Caco-2 (cell line): Measurements from ENCODE around the gene ADARB2. TPM values are rescaled to one million over a fixed set of nuclear protein-coding genes. Genes with fewer than 3 reads are reported as not detected.

Experiments used
- BruUV-seq: library from RNA; stranded (reverse); fragments of 400-500 nt; replicated peaks from 2 replicates; lab custom pipeline; 2021; lab: Mats Ljungman, UMichigan
- CTCF ChIA-PET: fragments of 300-600 bp; sonication (Branson Sonifier 250); formaldehyde crosslinking; loops from one replicate; lab custom pipeline; 2022; ENCODE audit warnings: antibody characterized with exemption; lab: Charles Lee
- POLR2A ChIA-PET: fragments of 300-600 bp; sonication (Branson Sonifier 250); formaldehyde crosslinking; loops from one replicate; lab custom pipeline; 2022; ENCODE audit warnings: antibody characterized with exemption; lab: Charles Lee
- DNase-seq, 2 experiments: peaks; one replicate each; pipeline versions ENCODE4 v3.0.0 to v3.0.0-alpha.2; 2020 to 2022
- H3K27me3 ChIP-seq: replicated peaks from 2 replicates; pipeline ENCODE4 v1.6.0; 2011; ENCODE audit warnings: low read length; ENCODE audit not compliant: control insufficient read depth, insufficient read depth
- H3K36me3 ChIP-seq: 2 replicates; pipeline ENCODE4 v1.5.1; 2011; ENCODE audit warnings: low read length; ENCODE audit not compliant: control insufficient read depth, insufficient read depth
- H3K4me1 ChIP-seq: fragments of 250-450 bp; sonication (Bioruptor Pico); 2 replicates; pipeline ENCODE4 v1.5.1; 2020; ENCODE audit warnings: mild to moderate bottlenecking
- H3K4me3 ChIP-seq: 2 replicates; pipeline ENCODE4 v1.5.1; 2011; ENCODE audit warnings: low read depth, mild to moderate bottlenecking, control low read depth, low read length
- H3K9me3 ChIP-seq: fragments of 250-450 bp; sonication (Bioruptor Pico); 2 replicates; pipeline ENCODE4 v1.5.1; 2020; ENCODE audit warnings: mild to moderate bottlenecking, moderate library complexity
- H3K27ac Mint-ChIP-seq: one replicate; pipeline ENCODE4 v1.8.0; 2022; ENCODE audit warnings: mixed read lengths; ENCODE audit not compliant: unreplicated experiment
- H3K27me3 Mint-ChIP-seq: one replicate; pipeline ENCODE4 v1.8.0; 2022; ENCODE audit warnings: mixed read lengths; ENCODE audit not compliant: insufficient read depth, unreplicated experiment
- H3K36me3 Mint-ChIP-seq: one replicate; pipeline ENCODE4 v1.8.0; 2022; ENCODE audit warnings: mild to moderate bottlenecking, mixed read lengths; ENCODE audit not compliant: insufficient read depth, unreplicated experiment
- H3K4me1 Mint-ChIP-seq: one replicate; pipeline ENCODE4 v1.8.0; 2022; ENCODE audit warnings: low read depth, mixed read lengths; ENCODE audit not compliant: unreplicated experiment
- H3K4me3 Mint-ChIP-seq: one replicate; pipeline ENCODE4 v1.8.0; 2022; ENCODE audit warnings: mild to moderate bottlenecking, moderate library complexity, mixed read lengths; ENCODE audit not compliant: unreplicated experiment
- H3K9me3 Mint-ChIP-seq: one replicate; pipeline ENCODE4 v1.8.0; 2022; ENCODE audit warnings: mixed read lengths; ENCODE audit not compliant: unreplicated experiment
- CTCF ChIP-seq, 2 experiments: fragments of 200-600 bp in 1 of 2; IDR thresholded peaks; 1 replicate in 1 of 2; 2 replicates in 1 of 2; pipeline versions ENCODE4 v1.5.1 to v1.8.0; 2011 to 2022; ENCODE audit warnings: antibody characterized with exemption in 1 of 2, control low read depth in 1 of 2, inconsistent platforms in 1 of 2, low read depth in 1 of 2, low read length in 1 of 2, mild to moderate bottlenecking in 1 of 2, moderate library complexity in 1 of 2; ENCODE audit not compliant: insufficient read depth in 1 of 2, severe bottlenecking in 1 of 2, unreplicated experiment in 1 of 2
- intact Hi-C: fragments of 100-400 bp; cut with micrococcal nuclease; formaldehyde crosslinking; loops from one replicate; pipeline ENCODE4 v1.10.0; 2022; ENCODE audit not compliant: unreplicated experiment
- total RNA-seq: library from RNA; stranded (reverse); gene quantifications from 2 replicates; pipeline ENCODE4 v1.2.3, GENCODE V29; 2022

ADARB2 gene
- total RNA-seq, 1 experiment from 2014 or later: 0.27 TPM

GRCh38 chr10:1625731-1626130 lies 111.6 kb downstream of the ADARB2 start:
- Mint-ChIP-seq H3K9me3 (no peaks in the 10 kb centered on the region), H3K27ac (no peak overlapping the region), H3K4me3 (no peak overlapping the region), H3K36me3 (no peaks in the 10 kb centered on the region), H3K4me1 (no peaks in the 10 kb centered on the region), H3K27me3 (peaks cover 15% of the 10 kb centered on the region)
- Histone ChIP-seq H3K36me3 (no peaks in the 10 kb centered on the region), H3K4me1 (no peaks in the 10 kb centered on the region), H3K4me3 (no peak overlapping the region), H3K9me3 (no peaks in the 10 kb centered on the region), H3K27me3 (no peaks in the 10 kb centered on the region)
- no peak for TF ChIP-seq CTCF (IDR thresholded peaks at IDR 0.05; ENCODE audit: insufficient read depth in 1 of 2, low read depth in 1 of 2, low read length in 1 of 2, severe bottlenecking in 1 of 2, unreplicated experiment in 1 of 2)
- BruUV-seq: no TSS peak
- CTCF ChIA-PET: no interaction called here
- intact Hi-C loops: no loop called here
- no peak for DNase-seq
- POLR2A ChIA-PET: no interaction called here

GRCh38 chr10:1625079-1625478 lies 112.2 kb downstream of the ADARB2 start:
- Mint-ChIP-seq H3K27me3 (peaks cover 15% of the 10 kb centered on the region), H3K27ac (no peak overlapping the region), H3K9me3 (no peaks in the 10 kb centered on the region), H3K36me3 (no peaks in the 10 kb centered on the region), H3K4me1 (no peaks in the 10 kb centered on the region), H3K4me3 (no peak overlapping the region)
- Histone ChIP-seq H3K36me3 (no peaks in the 10 kb centered on the region), H3K9me3 (no peaks in the 10 kb centered on the region), H3K4me3 (no peak overlapping the region), H3K27me3 (no peaks in the 10 kb centered on the region), H3K4me1 (no peaks in the 10 kb centered on the region)
- DNase-seq: no peak
- intact Hi-C loops: no loop called here
- POLR2A ChIA-PET: no interaction called here
- no peak for TF ChIP-seq CTCF (IDR thresholded peaks at IDR 0.05; ENCODE audit: insufficient read depth in 1 of 2, low read depth in 1 of 2, low read length in 1 of 2, severe bottlenecking in 1 of 2, unreplicated experiment in 1 of 2)
- BruUV-seq: no TSS peak
- CTCF ChIA-PET: no interaction called here

- intact Hi-C loops: no loop called here
- ChIA-PET CTCF (no interaction called here), POLR2A (no interaction called here)
- Mint-ChIP-seq H3K27me3 (peaks cover 15% of the 10 kb centered on the region), H3K9me3 (no peaks in the 10 kb centered on the region), H3K4me3 (no peak overlapping the region), H3K4me1 (no peaks in the 10 kb centered on the region), H3K27ac (no peak overlapping the region), H3K36me3 (no peaks in the 10 kb centered on the region)
- peaks cover under 1% of the 10 kb centered on the region; the same call in 1 of the 2 replicates for H3K9me3 ChIP-seq
- no peaks in the 10 kb centered on the region for H3K27me3 ChIP-seq
- H3K4me1 ChIP-seq: no peaks in the 10 kb centered on the region
- BruUV-seq: no TSS peak
- no peak for TF ChIP-seq CTCF (IDR thresholded peaks at IDR 0.05; ENCODE audit: insufficient read depth in 1 of 2, low read depth in 1 of 2, low read length in 1 of 2, severe bottlenecking in 1 of 2, unreplicated experiment in 1 of 2)
- no peak overlapping the region for H3K4me3 ChIP-seq
- H3K36me3 ChIP-seq: no peaks in the 10 kb centered on the region
- no peak for DNase-seq
Observed at GRCh38 chr10:1624240-1624639, 113.1 kb downstream of the ADARB2 start.
